H1 (cell line): ENCODE results near the gene NYAP2. TPM values are rescaled to one million over a fixed set of nuclear protein-coding genes. Genes with fewer than 3 reads are reported as not detected.

Experiments
- CTCF ChIA-PET: fragments of 300-600 bp; sonication (Branson Sonifier 250); formaldehyde crosslinking; loops from one replicate; lab custom pipeline; 2021; ENCODE audit not compliant: partially characterized antibody; lab: Charles Lee
- POLR2A ChIA-PET: fragments of 300-600 bp; sonication (Branson Sonifier 250); formaldehyde crosslinking; loops from one replicate; lab custom pipeline; 2021; ENCODE audit warnings: inconsistent platforms; ENCODE audit not compliant: partially characterized antibody; lab: Charles Lee
- DNase-seq, 2 experiments: peaks; one replicate each; pipeline versions ENCODE4 v3.0.0 to v3.0.0-alpha.2; 2010 to 2022; ENCODE audit warnings: low spot score in 2 of 2, low read depth in 1 of 2, mixed read lengths in 1 of 2
- FAIRE-seq: peaks from 2 replicates; lab custom pipeline; 2011; peaks lifted over from hg19 to GRCh38; lab: Jason Lieb, UNC
- H2AFZ ChIP-seq: 2 replicates; pipeline ENCODE4 v1.8.1; 2012; ENCODE audit warnings: low read length, inconsistent platforms
- H2AK5ac ChIP-seq: 2 replicates; pipeline ENCODE4 v1.6.1; 2013; ENCODE audit warnings: low read depth, low read length
- H2BK120ac ChIP-seq: replicated peaks from 2 replicates; pipeline ENCODE3; 2013; ENCODE audit warnings: low read depth, low read length, inconsistent platforms
- H2BK12ac ChIP-seq: 2 replicates; pipeline ENCODE4 v1.6.1; 2013; ENCODE audit warnings: low read depth, low read length
- H2BK15ac ChIP-seq: 2 replicates; pipeline ENCODE4 v1.6.1; 2013; ENCODE audit warnings: low read length
- H2BK20ac ChIP-seq: 2 replicates; pipeline ENCODE4 v1.6.1; 2013; ENCODE audit warnings: low read length
- H2BK5ac ChIP-seq: 2 replicates; pipeline ENCODE4 v1.6.1; 2013; ENCODE audit warnings: low read depth, low read length
- H3K14ac ChIP-seq: 2 replicates; pipeline ENCODE4 v1.6.1; 2013; ENCODE audit warnings: inconsistent platforms; ENCODE audit not compliant: insufficient read length
- H3K18ac ChIP-seq: 2 replicates; pipeline ENCODE4 v1.6.1; 2013; ENCODE audit warnings: low read length; ENCODE audit errors: extremely low read depth
- H3K23ac ChIP-seq: 2 replicates; pipeline ENCODE4 v1.6.1; 2013; ENCODE audit warnings: inconsistent platforms; ENCODE audit not compliant: insufficient read length
- H3K23me2 ChIP-seq: 2 replicates; pipeline ENCODE4 v1.6.1; 2013; ENCODE audit warnings: low read depth, low read length
- H3K27ac ChIP-seq: 2 replicates; pipeline ENCODE4 v1.6.1; 2011; ENCODE audit warnings: low read depth, low read length, inconsistent platforms
- H3K27me3 ChIP-seq, 4 experiments: replicated peaks in 1 of 4; 1 replicate in 1 of 4; 2 replicates in 3 of 4; pipeline versions ENCODE4 v1.6.1 to v1.8.1; 2011 to 2013; ENCODE audit warnings: low read length in 3 of 4, mild to moderate bottlenecking in 3 of 4, inconsistent platforms in 2 of 4, mixed read lengths in 2 of 4, moderate library complexity in 1 of 4; ENCODE audit not compliant: control insufficient read depth in 3 of 4, insufficient read depth in 3 of 4; ENCODE audit errors: extremely low read depth in 1 of 4
- H3K36me3 ChIP-seq, 4 experiments: 2 replicates each; pipeline versions ENCODE4 v1.6.1 to v1.8.1; 2011 to 2013; ENCODE audit warnings: mild to moderate bottlenecking in 4 of 4, low read length in 3 of 4, moderate library complexity in 2 of 4, control low read depth in 1 of 4, inconsistent platforms in 1 of 4; ENCODE audit not compliant: insufficient read depth in 4 of 4, control insufficient read depth in 2 of 4
- H3K4ac ChIP-seq: replicated peaks from 2 replicates; pipeline ENCODE3; 2013; ENCODE audit warnings: low read length, low read depth, mixed read lengths, inconsistent platforms; ENCODE audit not compliant: insufficient read length
- H3K4me1 ChIP-seq, 4 experiments: replicated peaks in 1 of 4; 1 replicate in 1 of 4; 2 replicates in 3 of 4; pipeline versions ENCODE4 v1.6.1 to v1.8.1; 2011 to 2013; ENCODE audit warnings: low read length in 3 of 4, inconsistent platforms in 2 of 4, mixed read lengths in 1 of 4; ENCODE audit not compliant: insufficient read depth in 4 of 4, control insufficient read depth in 3 of 4
- H3K4me2 ChIP-seq, 2 experiments: 2 replicates each; pipeline versions ENCODE4 v1.6.1 to v1.8.1; 2011 to 2013; ENCODE audit warnings: low read depth in 2 of 2, low read length in 2 of 2, control low read depth in 1 of 2, inconsistent platforms in 1 of 2, mild to moderate bottlenecking in 1 of 2; ENCODE audit not compliant: insufficient read depth in 1 of 2
- H3K4me3 ChIP-seq, 4 experiments: fragments of 200-600, 300-600 bp in 1 of 4; sonication (generic), shearing (Covaris generic), sonication (Bioruptor Twin) in 1 of 4; 2 replicates each; pipeline versions ENCODE4 v1.5.1 to v1.8.1; 2011 to 2016; ENCODE audit warnings: low read length in 4 of 4, low read depth in 3 of 4, control low read depth in 2 of 4, inconsistent platforms in 2 of 4, mild to moderate bottlenecking in 2 of 4, mixed read lengths in 1 of 4, moderate library complexity in 1 of 4; ENCODE audit not compliant: insufficient read depth in 2 of 4; ENCODE audit errors: extremely low read depth in 1 of 4
- H3K56ac ChIP-seq: replicated peaks from 2 replicates; pipeline ENCODE3; 2013; ENCODE audit warnings: low read depth, mild to moderate bottlenecking, mixed read lengths, low read length, inconsistent platforms; ENCODE audit not compliant: insufficient read length
- H3K79me1 ChIP-seq: 2 replicates; pipeline ENCODE4 v1.6.1; 2013; ENCODE audit warnings: low read depth, low read length, control low read depth
- H3K79me2 ChIP-seq, 2 experiments: 2 replicates each; pipeline versions ENCODE4 v1.6.1 to v1.8.1; 2012 to 2013; ENCODE audit warnings: low read length in 2 of 2, mild to moderate bottlenecking in 2 of 2, inconsistent platforms in 1 of 2; ENCODE audit not compliant: insufficient read depth in 2 of 2, control insufficient read depth in 1 of 2
- H3K9ac ChIP-seq, 4 experiments: replicated peaks in 1 of 4; 1 replicate in 1 of 4; 2 replicates in 3 of 4; pipeline versions ENCODE4 v1.6.1 to v1.8.1; 2011 to 2013; ENCODE audit warnings: low read depth in 3 of 4, low read length in 3 of 4, control low read depth in 2 of 4, mild to moderate bottlenecking in 2 of 4, moderate library complexity in 2 of 4, inconsistent platforms in 1 of 4; ENCODE audit errors: extremely low read depth in 1 of 4
- H3K9me3 ChIP-seq, 2 experiments: 2 replicates each; pipeline versions ENCODE4 v1.6.1 to v1.8.1; 2012 to 2013; ENCODE audit warnings: mild to moderate bottlenecking in 2 of 2, moderate library complexity in 2 of 2, control low read depth in 1 of 2, inconsistent platforms in 1 of 2, low read depth in 1 of 2, low read length in 1 of 2, mixed read lengths in 1 of 2; ENCODE audit not compliant: insufficient read depth in 2 of 2
- H4K20me1 ChIP-seq, 2 experiments: replicated peaks in 1 of 2; 2 replicates each; pipeline versions ENCODE3 to v1.8.1; 2011 to 2013; ENCODE audit warnings: inconsistent platforms in 2 of 2, low read length in 2 of 2, mild to moderate bottlenecking in 1 of 2; ENCODE audit not compliant: insufficient read depth in 2 of 2, control insufficient read depth in 1 of 2
- H4K5ac ChIP-seq: 2 replicates; pipeline ENCODE4 v1.6.1; 2013; ENCODE audit warnings: low read length, low read depth, mixed read lengths, inconsistent platforms; ENCODE audit not compliant: insufficient read length
- H4K8ac ChIP-seq: 2 replicates; pipeline ENCODE4 v1.8.0; 2013; ENCODE audit warnings: mild to moderate bottlenecking, moderate library complexity, low read length, inconsistent platforms; ENCODE audit not compliant: insufficient read depth; ENCODE audit errors: extremely low read depth
- H4K91ac ChIP-seq: replicated peaks from 2 replicates; pipeline ENCODE3; 2013; ENCODE audit warnings: low read length, mixed read lengths, inconsistent platforms; ENCODE audit not compliant: insufficient read length
- BRCA1 ChIP-seq: IDR thresholded peaks from 2 replicates; pipeline ENCODE4 v1.6.1; 2012; ENCODE audit warnings: low read depth, low read length, improper control_type of control experiment
- CTCF ChIP-seq, 3 experiments: IDR thresholded peaks; 1 replicate in 2 of 3; 2 replicates in 1 of 3; pipeline versions ENCODE4 v1.5.1 to v1.6.1; 2011; ENCODE audit warnings: low read length in 3 of 3, mild to moderate bottlenecking in 3 of 3, inconsistent platforms in 2 of 3, low read depth in 1 of 3, moderate library complexity in 1 of 3; ENCODE audit not compliant: insufficient read depth in 1 of 3; ENCODE audit errors: control extremely low read depth in 1 of 3
- EGR1 ChIP-seq: IDR thresholded peaks from 2 replicates; pipeline ENCODE4 v1.6.1; 2011; ENCODE audit warnings: low read depth, low read length, borderline replicate concordance
- HDAC2 ChIP-seq, 2 experiments: fragments of 300-600 bp in 1 of 2; sonication (generic) in 1 of 2; IDR thresholded peaks; 2 replicates each; pipeline ENCODE4 v1.6.1; 2011 to 2012; ENCODE audit warnings: low read depth in 2 of 2, low read length in 2 of 2, mild to moderate bottlenecking in 2 of 2, moderate library complexity in 2 of 2, borderline replicate concordance in 1 of 2, inconsistent platforms in 1 of 2
- HDAC6 ChIP-seq: IDR thresholded peaks from one replicate; pipeline ENCODE4 v1.7.1; 2012; ENCODE audit warnings: low read depth, mild to moderate bottlenecking, inconsistent platforms, low read length, moderate library complexity
- KDM4A ChIP-seq: IDR thresholded peaks from one replicate; pipeline ENCODE4 v1.7.1; 2012; ENCODE audit warnings: low read depth, mild to moderate bottlenecking, moderate library complexity, low read length, inconsistent platforms; ENCODE audit not compliant: severe bottlenecking
- POLR2AphosphoS5 ChIP-seq: IDR thresholded peaks from 2 replicates; pipeline ENCODE4 v1.6.1; 2011; ENCODE audit warnings: low read depth, low read length
- POU5F1 ChIP-seq: IDR thresholded peaks from 2 replicates; pipeline ENCODE4 v1.6.1; 2011; ENCODE audit warnings: low read depth, mild to moderate bottlenecking, low read length, moderate library complexity
- RBBP5 ChIP-seq: IDR thresholded peaks from 2 replicates; pipeline ENCODE4 v1.7.1; 2012; ENCODE audit warnings: low read depth, mild to moderate bottlenecking, inconsistent platforms, low read length, moderate library complexity, borderline replicate concordance
- RXRA ChIP-seq: IDR thresholded peaks from 2 replicates; pipeline ENCODE4 v1.6.1; 2011; ENCODE audit warnings: low read depth, mild to moderate bottlenecking, low read length, moderate library complexity; ENCODE audit not compliant: insufficient read depth
- TBP ChIP-seq: IDR thresholded peaks from 2 replicates; pipeline ENCODE4 v1.6.1; 2011; ENCODE audit warnings: low read depth, low read length, improper control_type of control experiment
- WGBS, 2 experiments: shearing (Covaris generic) in 1 of 2; methylation state at CpG; one replicate each; pipeline versions ENCODE4 v1.1.6 to v1.1.7; 2013 to 2015; ENCODE audit warnings: low lambda C conversion rate in 2 of 2, mixed read lengths in 2 of 2, inconsistent platforms in 1 of 2, low coverage in 1 of 2, missing lambda C conversion rate in 1 of 2; ENCODE audit not compliant: insufficient replicate concordance in 2 of 2, insufficient coverage in 1 of 2, insufficient read length in 1 of 2; ENCODE audit errors: extremely low coverage in 1 of 2, missing lambda C conversion rate in 1 of 2; 5-methylcytosine and 5-hydroxymethylcytosine counted together
- polyA plus RNA-seq, 7 experiments: library from polyadenylated mRNA; depleted of rRNA in 3 of 7; stranded (reverse) in 5 of 7; unstranded in 2 of 7; fragments of >200 nt in 5 of 7; fragments of 200-250 nt in 2 of 7; gene quantifications; 1 replicate in 5 of 7; 2 replicates in 1 of 7; 4 replicates in 1 of 7; pipeline versions ENCODE4 v1.2.1 to v1.2.3, GENCODE V29; 2011 to 2013; ENCODE audit warnings: missing spikeins in 2 of 7, mixed read lengths in 2 of 7
- total RNA-seq: library from RNA; stranded (reverse); fragmentation: NEBNext Ultra II Directional; extraction: Animal tissue kit (Norgen Biotek cat#: 25700); gene quantifications from 2 replicates; pipeline ENCODE4 v1.2.1, GENCODE V29; 2021

Gene NYAP2
- total and polyA plus RNA-seq, 2 of the 8 experiments (the other 6 are each of a cell fraction or from before 2014, with no cell fraction given): not detected

GRCh38 chr2:225487878-225488416 is 88.4 kb downstream of the NYAP2 start:
- Histone ChIP-seq H3K9ac (no peak overlapping the region), H3K14ac (no peak overlapping the region), H3K36me3 (no peaks in the 10 kb centered on the region), H4K20me1 (no peaks in the 10 kb centered on the region), H3K18ac (no peak overlapping the region), H3K9me3 (no peaks in the 10 kb centered on the region), H3K27ac (no peak overlapping the region), H3K4me1 (no peaks in the 10 kb centered on the region), H2BK15ac (no peak overlapping the region), H2BK12ac (no peak overlapping the region), H3K23me2 (no peaks in the 10 kb centered on the region), H4K5ac (no peak overlapping the region), H3K79me1 (no peaks in the 10 kb centered on the region), H3K23ac (no peak overlapping the region), H2BK120ac (no peak overlapping the region), H3K4ac (no peak overlapping the region), H3K56ac (no peak overlapping the region), H3K4me2 (no peak overlapping the region), H2AFZ (no peak overlapping the region), H3K4me3 (no peak overlapping the region), H4K8ac (no peak overlapping the region), H2AK5ac (no peak overlapping the region), H4K91ac (no peak overlapping the region), H3K27me3 (no peaks in the 10 kb centered on the region), H2BK5ac (no peak overlapping the region), H2BK20ac (no peak overlapping the region), H3K79me2 (no peaks in the 10 kb centered on the region)
- POLR2A ChIA-PET: no interaction called here
- DNase-seq (no peak), FAIRE-seq (no peak)
- WGBS, 2 experiments: 84% methylated on average over 2 of the region's 2 CpGs; no CpG with 5 or more reads in 1 of the 2 experiments
- CTCF ChIA-PET: interaction anchor here (0.6 to 1.3 kb wide), 2 partner anchors 11 to 182 kb away, joined by 3 read pairs; no protein-coding TSS in a partner anchor
- TF ChIP-seq HDAC6 (no peak), RXRA (no peak), RBBP5 (no peak), EGR1 (no peak), POLR2AphosphoS5 (no peak), CTCF (IDR thresholded peaks at IDR 0.05; ENCODE audit: control extremely low read depth in 1 of 3, insufficient read depth in 1 of 3, low read depth in 1 of 3, low read length in 3 of 3) (no peak), BRCA1 (no peak), TBP (no peak), HDAC2 (IDR thresholded peaks at IDR 0.05; ENCODE audit: borderline replicate concordance in 1 of 2, low read depth in 2 of 2, low read length in 2 of 2) (no peak), POU5F1 (no peak), KDM4A (no peak)
